ENCODE results near the gene LRFN3. TPM values are rescaled to one million over a fixed set of nuclear protein-coding genes. Genes with fewer than 3 reads are reported as not detected.

LRFN3 gene
- total RNA-seq, 2 experiments from 2014 or later: 2.8 to 6.0 TPM

DNA sequence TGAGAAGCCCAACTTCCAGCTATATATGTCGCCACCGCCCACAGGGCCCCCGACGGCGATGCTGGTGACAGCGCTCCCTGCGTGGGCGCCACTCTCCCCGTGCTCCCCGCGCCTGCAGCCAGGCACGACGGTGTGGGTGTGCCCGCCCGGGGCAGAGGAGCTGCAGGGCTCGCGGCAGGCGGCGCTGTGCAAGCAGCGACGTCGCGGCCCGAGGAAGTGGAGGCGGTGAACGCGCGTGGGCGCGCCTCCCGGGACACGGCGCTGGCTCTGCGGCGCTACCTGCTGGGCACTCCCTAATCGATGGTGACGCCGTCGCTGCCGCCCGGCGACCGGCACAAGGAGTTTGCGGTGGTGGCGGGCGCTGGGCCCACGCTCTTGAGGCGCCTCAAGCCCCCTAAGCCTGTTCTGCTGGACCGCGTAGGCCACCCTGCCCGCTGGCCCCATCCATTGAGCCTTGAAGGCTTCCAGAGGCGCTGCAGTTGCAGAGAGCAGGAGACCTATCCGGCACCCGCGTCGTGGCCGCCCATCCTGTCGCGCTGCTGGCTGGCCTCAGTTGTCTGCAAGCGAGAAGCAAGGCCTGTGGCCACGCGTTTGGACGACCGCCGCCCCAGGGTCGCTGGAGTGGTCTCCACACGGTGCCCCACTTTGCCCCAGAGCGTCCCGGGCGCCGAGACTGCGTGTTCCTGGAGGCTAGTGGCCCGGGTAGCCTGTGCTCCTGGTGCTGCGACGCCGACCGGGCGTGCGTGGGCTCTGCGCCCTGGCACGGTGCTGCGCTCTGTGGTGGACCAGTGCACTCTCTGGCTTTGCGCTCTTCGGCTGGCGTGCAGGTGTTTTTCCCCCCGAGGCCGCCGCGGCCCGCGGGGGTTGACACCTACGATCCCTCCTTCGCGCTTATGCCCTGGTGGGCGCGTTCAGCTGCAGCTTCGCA, 23.1 kb downstream of the LRFN3 start:
- no peak overlapping the region for H2AFZ ChIP-seq (ENCODE audit: low read length)
- CTCF ChIA-PET (ENCODE audit: unreplicated experiment): no interaction called here
- no peak overlapping the region for H3K27ac ChIP-seq (ENCODE audit: low read depth, low read length, poor library complexity, severe bottlenecking)
- H3K36me3 ChIP-seq (ENCODE audit: insufficient read depth, low read length): no peaks in the 10 kb centered on the region
- POLR2A ChIA-PET: no interaction called here
- H3K9me3 ChIP-seq (ENCODE audit: low read length): no peaks in the 10 kb centered on the region
- no peak overlapping the region for H3K4me2 ChIP-seq (ENCODE audit: low read length)
- no peaks in the 10 kb centered on the region for H4K20me1 ChIP-seq (ENCODE audit: insufficient read depth, low read length)
- intact Hi-C loops (cut with micrococcal nuclease; ENCODE audit: unreplicated experiment): no loop called here
- H3K4me1 ChIP-seq (ENCODE audit: insufficient read depth, low read length, poor library complexity, severe bottlenecking): no peaks in the 10 kb centered on the region
- DNase-seq (ENCODE audit: low spot score): no peak
- H3K9me2 ChIP-seq (ENCODE audit: insufficient read depth, low read length): no peaks in the 10 kb centered on the region
- no peak overlapping the region for H3K4me3 ChIP-seq (ENCODE audit: low read depth, low read length, poor library complexity, severe bottlenecking)
- no TSS peak for BruUV-seq (replicated peaks)
- no peaks in the 10 kb centered on the region for H3K79me2 ChIP-seq (ENCODE audit: insufficient read depth, low read depth, low read length)
- TF ChIP-seq EZH2phosphoT487 (IDR thresholded peaks at IDR 0.05; ENCODE audit: borderline replicate concordance, low read depth, low read length): no peak
- TF ChIP-seq, protein P1, sequence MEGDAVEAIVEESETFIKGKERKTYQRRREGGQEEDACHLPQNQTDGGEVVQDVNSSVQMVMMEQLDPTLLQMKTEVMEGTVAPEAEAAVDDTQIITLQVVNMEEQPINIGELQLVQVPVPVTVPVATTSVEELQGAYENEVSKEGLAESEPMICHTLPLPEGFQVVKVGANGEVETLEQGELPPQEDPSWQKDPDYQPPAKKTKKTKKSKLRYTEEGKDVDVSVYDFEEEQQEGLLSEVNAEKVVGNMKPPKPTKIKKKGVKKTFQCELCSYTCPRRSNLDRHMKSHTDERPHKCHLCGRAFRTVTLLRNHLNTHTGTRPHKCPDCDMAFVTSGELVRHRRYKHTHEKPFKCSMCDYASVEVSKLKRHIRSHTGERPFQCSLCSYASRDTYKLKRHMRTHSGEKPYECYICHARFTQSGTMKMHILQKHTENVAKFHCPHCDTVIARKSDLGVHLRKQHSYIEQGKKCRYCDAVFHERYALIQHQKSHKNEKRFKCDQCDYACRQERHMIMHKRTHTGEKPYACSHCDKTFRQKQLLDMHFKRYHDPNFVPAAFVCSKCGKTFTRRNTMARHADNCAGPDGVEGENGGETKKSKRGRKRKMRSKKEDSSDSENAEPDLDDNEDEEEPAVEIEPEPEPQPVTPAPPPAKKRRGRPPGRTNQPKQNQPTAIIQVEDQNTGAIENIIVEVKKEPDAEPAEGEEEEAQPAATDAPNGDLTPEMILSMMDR (conservative IDR thresholded peaks at IDR 0.05; ENCODE audit: low read length): no peak

- POLR2A ChIA-PET: no interaction called here
- no peak overlapping the region for H3K4me3 ChIP-seq (ENCODE audit: low read depth, low read length, poor library complexity, severe bottlenecking)
- H3K4me1 ChIP-seq (ENCODE audit: insufficient read depth, low read length, poor library complexity, severe bottlenecking): no peaks in the 10 kb centered on the region
- no peak overlapping the region for H3K4me2 ChIP-seq (ENCODE audit: low read length)
- H3K9me2 ChIP-seq (ENCODE audit: insufficient read depth, low read length): no peaks in the 10 kb centered on the region
- DNase-seq (ENCODE audit: low spot score): no peak
- H3K79me2 ChIP-seq (ENCODE audit: insufficient read depth, low read depth, low read length): no peaks in the 10 kb centered on the region
- no peak overlapping the region for H2AFZ ChIP-seq (ENCODE audit: low read length)
- intact Hi-C loops (cut with micrococcal nuclease; ENCODE audit: unreplicated experiment): no loop called here
- TF ChIP-seq, protein P1 (conservative IDR thresholded peaks at IDR 0.05; ENCODE audit: low read length): no peak
- no peak for TF ChIP-seq EZH2phosphoT487 (IDR thresholded peaks at IDR 0.05; ENCODE audit: borderline replicate concordance, low read depth, low read length)
- CTCF ChIA-PET (ENCODE audit: unreplicated experiment): no interaction called here
- H3K9me3 ChIP-seq (ENCODE audit: low read length): no peaks in the 10 kb centered on the region
- no peaks in the 10 kb centered on the region for H4K20me1 ChIP-seq (ENCODE audit: insufficient read depth, low read length)
- no peaks in the 10 kb centered on the region for H3K36me3 ChIP-seq (ENCODE audit: insufficient read depth, low read length)
- no peak overlapping the region for H3K27ac ChIP-seq (ENCODE audit: low read depth, low read length, poor library complexity, severe bottlenecking)
- no TSS peak for BruUV-seq (replicated peaks)
Observed at GRCh38 chr19:35959968-35960320, 23.8 kb downstream of the LRFN3 start.

GRCh38 chr19:35960432-35960972, 24.3 kb downstream of the LRFN3 start:
- no peak overlapping the region for H3K4me2 ChIP-seq (ENCODE audit: low read length)
- H3K36me3 ChIP-seq (ENCODE audit: insufficient read depth, low read length): no peaks in the 10 kb centered on the region
- H3K79me2 ChIP-seq (ENCODE audit: insufficient read depth, low read depth, low read length): no peaks in the 10 kb centered on the region
- DNase-seq (ENCODE audit: low spot score): no peak
- no peaks in the 10 kb centered on the region for H3K4me1 ChIP-seq (ENCODE audit: insufficient read depth, low read length, poor library complexity, severe bottlenecking)
- no peak overlapping the region for H2AFZ ChIP-seq (ENCODE audit: low read length)
- ChIA-PET CTCF (ENCODE audit: unreplicated experiment) (no interaction called here), POLR2A (no interaction called here)
- TF ChIP-seq EZH2phosphoT487 (IDR thresholded peaks at IDR 0.05; ENCODE audit: borderline replicate concordance, low read depth, low read length): no peak
- TF ChIP-seq, protein P1 (conservative IDR thresholded peaks at IDR 0.05; ENCODE audit: low read length): no peak
- H3K4me3 ChIP-seq (ENCODE audit: low read depth, low read length, poor library complexity, severe bottlenecking): no peak overlapping the region
- no peak overlapping the region for H3K27ac ChIP-seq (ENCODE audit: low read depth, low read length, poor library complexity, severe bottlenecking)
- H4K20me1 ChIP-seq (ENCODE audit: insufficient read depth, low read length): no peaks in the 10 kb centered on the region
- H3K9me3 ChIP-seq (ENCODE audit: low read length): no peaks in the 10 kb centered on the region
- no TSS peak for BruUV-seq (replicated peaks)
- intact Hi-C loops (cut with micrococcal nuclease; ENCODE audit: unreplicated experiment): no loop called here
- no peaks in the 10 kb centered on the region for H3K9me2 ChIP-seq (ENCODE audit: insufficient read depth, low read length)

Measured in OCI-LY7 (cell line).